Measurements from ENCODE around the gene NCAM1.
"Not testable (repeated sequence)": the region's sequence is repeated elsewhere in the genome, so short reads cannot be mapped to it uniquely, and the experiment has no call there.

The NCAM1 gene

DNA sequence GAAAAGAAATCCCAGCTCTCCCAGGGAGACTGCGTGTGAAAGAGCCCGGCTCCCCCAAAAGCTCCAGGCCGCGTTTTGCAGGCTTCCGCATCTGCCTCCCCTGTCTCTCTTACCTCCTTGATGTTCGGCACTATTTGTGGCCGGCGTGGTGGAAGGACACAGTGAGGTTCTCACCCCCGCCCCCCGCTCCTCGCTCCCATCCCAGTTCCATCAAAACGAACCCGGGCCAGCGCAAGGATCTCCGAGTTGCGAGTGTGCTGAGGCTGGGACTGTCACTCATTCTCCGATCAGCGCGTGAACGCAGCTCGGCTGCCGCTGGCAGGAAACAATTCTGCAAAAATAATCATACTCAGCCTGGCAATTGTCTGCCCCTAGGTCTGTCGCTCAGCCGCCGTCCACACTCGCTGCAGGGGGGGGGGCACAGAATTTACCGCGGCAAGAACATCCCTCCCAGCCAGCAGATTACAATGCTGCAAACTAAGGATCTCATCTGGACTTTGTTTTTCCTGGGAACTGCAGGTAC is at the start of gene NCAM1:
TSS of gene NCAM1 (plus strand) at position 275 of the 523 bp plus-strand sequence.
- Histone ChIP-seq H3K4me3 (ENCODE audit: low read depth, low read length) (peak within 1 kb of the TSS; percentile 79), H3K36me3 (no peaks in the 10 kb centered on the region), H3K9me3 (ENCODE audit: severe bottlenecking) (no peaks in the 10 kb centered on the region), H3K27ac (peak within 1 kb of the TSS; percentile 87), H3K27me3 (ENCODE audit: insufficient read depth, low read depth, severe bottlenecking) (no peaks in the 10 kb centered on the region)
- TF ChIP-seq, protein P1, sequence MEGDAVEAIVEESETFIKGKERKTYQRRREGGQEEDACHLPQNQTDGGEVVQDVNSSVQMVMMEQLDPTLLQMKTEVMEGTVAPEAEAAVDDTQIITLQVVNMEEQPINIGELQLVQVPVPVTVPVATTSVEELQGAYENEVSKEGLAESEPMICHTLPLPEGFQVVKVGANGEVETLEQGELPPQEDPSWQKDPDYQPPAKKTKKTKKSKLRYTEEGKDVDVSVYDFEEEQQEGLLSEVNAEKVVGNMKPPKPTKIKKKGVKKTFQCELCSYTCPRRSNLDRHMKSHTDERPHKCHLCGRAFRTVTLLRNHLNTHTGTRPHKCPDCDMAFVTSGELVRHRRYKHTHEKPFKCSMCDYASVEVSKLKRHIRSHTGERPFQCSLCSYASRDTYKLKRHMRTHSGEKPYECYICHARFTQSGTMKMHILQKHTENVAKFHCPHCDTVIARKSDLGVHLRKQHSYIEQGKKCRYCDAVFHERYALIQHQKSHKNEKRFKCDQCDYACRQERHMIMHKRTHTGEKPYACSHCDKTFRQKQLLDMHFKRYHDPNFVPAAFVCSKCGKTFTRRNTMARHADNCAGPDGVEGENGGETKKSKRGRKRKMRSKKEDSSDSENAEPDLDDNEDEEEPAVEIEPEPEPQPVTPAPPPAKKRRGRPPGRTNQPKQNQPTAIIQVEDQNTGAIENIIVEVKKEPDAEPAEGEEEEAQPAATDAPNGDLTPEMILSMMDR (IDR thresholded peaks at IDR 0.05; ENCODE audit: low read depth, low read length), result no peak
- peak; percentile 98 for DNase-seq

DNA sequence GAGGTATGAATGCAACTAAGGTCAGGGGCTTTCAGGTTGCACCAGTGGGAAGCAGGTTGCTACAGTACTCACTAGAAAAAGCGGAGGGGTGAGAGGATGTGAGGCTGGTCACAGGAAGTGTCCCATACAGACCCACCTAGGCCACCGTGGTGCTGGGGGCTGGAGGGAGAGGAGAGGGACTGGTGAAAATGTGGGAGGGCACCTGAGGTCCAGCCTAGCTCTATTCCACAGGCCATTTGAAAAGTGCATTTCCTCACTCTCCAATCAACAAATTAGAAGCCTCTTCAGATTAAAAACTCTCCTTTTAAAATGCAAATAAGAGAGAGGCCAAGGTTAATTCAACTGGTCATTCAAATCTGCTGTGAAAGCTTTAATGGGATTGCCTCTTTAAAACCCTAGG is 38.6 kb upstream of the NCAM1 start:
- DNase-seq, result no peak
- no peaks in the 10 kb centered on the region for H3K27me3 ChIP-seq (ENCODE audit: insufficient read depth, low read depth, severe bottlenecking)
- no peak overlapping the region for H3K4me3 ChIP-seq (ENCODE audit: low read depth, low read length)
- no peaks in the 10 kb centered on the region for H3K36me3 ChIP-seq
- TF ChIP-seq, protein P1 (IDR thresholded peaks at IDR 0.05; ENCODE audit: low read depth, low read length), result no peak
- no peak overlapping the region for H3K27ac ChIP-seq
- no peaks in the 10 kb centered on the region for H3K9me3 ChIP-seq (ENCODE audit: severe bottlenecking)

DNA sequence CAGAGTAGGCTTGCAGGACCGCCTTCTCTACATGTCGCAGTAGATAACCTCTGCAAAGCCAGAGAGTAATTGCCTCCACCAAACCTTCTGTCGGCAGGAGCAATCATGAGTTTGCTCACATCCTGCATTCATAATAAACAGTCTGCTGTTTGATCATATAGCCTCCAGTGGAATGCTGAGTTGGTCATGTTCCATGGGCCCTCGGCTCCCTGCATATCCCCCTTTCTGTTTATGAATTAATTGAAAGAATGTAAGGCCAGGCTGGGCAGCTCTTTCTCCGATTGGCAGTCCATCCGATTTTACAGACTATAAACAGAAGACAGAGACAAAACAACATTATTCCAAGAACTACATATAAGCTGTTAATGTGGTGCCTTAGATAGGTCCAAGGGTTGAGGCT is 36.4 kb upstream of the NCAM1 start:
- not testable (repeated sequence) for H3K4me3 ChIP-seq (ENCODE audit: low read depth, low read length); H3K36me3 ChIP-seq; H3K27me3 ChIP-seq (ENCODE audit: insufficient read depth, low read depth, severe bottlenecking); H3K9me3 ChIP-seq (ENCODE audit: severe bottlenecking); H3K27ac ChIP-seq; DNase-seq

DNA sequence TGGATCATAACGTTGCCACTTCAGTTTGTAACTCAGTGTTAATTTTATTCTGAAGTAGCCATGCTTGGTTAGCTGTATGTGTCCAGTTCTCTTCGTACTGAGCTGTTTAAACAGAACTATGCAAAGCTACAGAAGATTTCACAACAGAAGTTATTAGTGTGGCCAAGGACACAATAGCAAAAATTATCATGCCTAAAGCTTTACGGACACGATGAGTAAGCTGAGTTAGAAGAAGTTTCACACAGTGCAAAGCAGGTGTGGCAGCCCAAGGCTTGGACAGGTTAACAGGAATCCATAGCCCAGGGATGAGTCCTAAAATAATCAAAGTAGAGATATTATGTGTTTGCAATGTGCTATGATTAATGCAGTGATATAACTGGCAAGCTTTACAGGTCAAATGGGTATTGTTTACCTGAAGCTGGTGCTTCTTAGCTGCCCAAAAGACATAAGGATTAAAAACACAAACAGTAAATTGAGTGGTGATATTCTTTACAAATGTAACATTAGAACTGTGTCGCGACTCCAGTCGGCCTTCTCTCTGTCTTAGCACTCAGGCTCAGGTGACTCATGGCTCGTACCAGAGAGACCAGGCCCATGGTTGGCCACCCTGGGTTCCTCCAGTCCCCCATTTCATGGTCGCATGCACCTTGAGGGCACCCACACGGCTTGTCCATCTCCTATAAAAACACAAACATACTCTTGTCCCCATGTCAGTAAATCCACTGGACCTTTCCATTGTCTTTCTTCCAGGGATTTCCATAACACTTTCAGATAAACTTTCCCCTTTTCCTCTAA is 35.5 kb upstream of the NCAM1 start:
- DNase-seq, result no peak

DNA sequence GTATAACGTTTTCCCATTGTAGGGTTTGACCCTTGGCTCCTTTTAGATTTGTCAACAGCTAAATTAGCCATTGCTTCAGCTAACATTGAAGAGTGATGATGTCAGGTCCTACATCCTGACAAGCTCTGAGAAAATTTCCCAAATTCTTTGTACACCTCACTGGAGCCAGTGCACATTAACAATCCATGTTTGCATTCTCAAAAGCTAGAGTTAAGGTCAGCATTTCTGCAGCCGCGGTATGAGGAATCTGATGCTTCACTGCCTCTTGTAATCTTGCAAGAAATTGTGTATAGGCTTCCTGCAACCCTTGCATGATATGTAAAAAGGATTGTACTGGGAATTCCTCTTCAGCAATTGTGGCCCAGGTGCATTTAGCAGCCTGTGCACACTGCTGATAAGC is 33.1 kb upstream of the NCAM1 start:
- DNase-seq, result no peak
- no peaks in the 10 kb centered on the region for H3K27me3 ChIP-seq (ENCODE audit: insufficient read depth, low read depth, severe bottlenecking)

More for the DNA sequence above, 35.5 kb upstream of the NCAM1 start:
- Histone ChIP-seq H3K36me3 (no peaks in the 10 kb centered on the region), H3K27me3 (ENCODE audit: insufficient read depth, low read depth, severe bottlenecking) (no peaks in the 10 kb centered on the region), H3K4me3 (ENCODE audit: low read depth, low read length) (no peak overlapping the region), H3K27ac (no peak overlapping the region), H3K9me3 (ENCODE audit: severe bottlenecking) (no peaks in the 10 kb centered on the region)
- TF ChIP-seq, protein P1 (IDR thresholded peaks at IDR 0.05; ENCODE audit: low read depth, low read length), result no peak

GRCh38 chr11:112929432-112929831 is 31.8 kb upstream of the NCAM1 start:
- H3K4me3 ChIP-seq (ENCODE audit: low read depth, low read length), result no peak overlapping the region
- no peaks in the 10 kb centered on the region for H3K36me3 ChIP-seq
- no peak for DNase-seq
- no peaks in the 10 kb centered on the region for H3K9me3 ChIP-seq (ENCODE audit: severe bottlenecking)
- H3K27ac ChIP-seq, result no peak overlapping the region
- H3K27me3 ChIP-seq (ENCODE audit: insufficient read depth, low read depth, severe bottlenecking), result no peaks in the 10 kb centered on the region
- TF ChIP-seq, protein P1 (IDR thresholded peaks at IDR 0.05; ENCODE audit: low read depth, low read length), result no peak

More for the DNA sequence above, 33.1 kb upstream of the NCAM1 start:
- TF ChIP-seq, protein P1 (IDR thresholded peaks at IDR 0.05; ENCODE audit: low read depth, low read length), result no peak
- Histone ChIP-seq H3K9me3 (ENCODE audit: severe bottlenecking) (no peaks in the 10 kb centered on the region), H3K27ac (no peak overlapping the region), H3K36me3 (no peaks in the 10 kb centered on the region), H3K4me3 (ENCODE audit: low read depth, low read length) (no peak overlapping the region)

Data from WERI-Rb-1 (cell line).